Measurements from ENCODE around the gene ICAM3.

ICAM3 gene

DNA sequence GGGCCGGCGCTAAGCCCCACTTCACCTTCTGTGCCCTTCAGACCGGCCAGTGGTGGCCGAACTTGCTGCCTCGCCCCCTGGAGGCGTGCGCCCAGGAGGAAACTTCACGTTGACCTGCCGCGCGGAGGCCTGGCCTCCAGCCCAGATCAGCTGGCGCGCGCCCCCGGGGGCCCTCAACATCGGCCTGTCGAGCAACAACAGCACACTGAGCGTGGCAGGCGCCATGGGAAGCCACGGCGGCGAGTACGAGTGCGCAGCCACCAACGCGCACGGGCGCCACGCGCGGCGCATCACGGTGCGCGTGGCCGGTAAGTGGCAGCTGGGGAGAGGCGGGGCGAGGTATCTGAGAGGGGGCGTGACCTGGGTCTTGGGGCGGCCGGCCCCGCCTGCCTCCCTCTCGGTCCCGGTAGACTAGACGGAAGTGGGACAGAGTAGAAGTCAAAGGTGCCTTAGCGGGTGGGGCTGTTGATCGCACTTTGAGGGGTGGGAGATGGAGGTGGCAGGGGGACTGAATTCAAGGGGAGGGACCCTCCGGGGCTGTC lies 44.0 kb downstream of the ICAM3 start:
- peak overlapping the region; percentile 63 for H3K4me3 ChIP-seq (ENCODE audit: low read depth, low read length)
- peaks cover 27% of the 10 kb centered on the region for H3K4me1 ChIP-seq (ENCODE audit: control insufficient read depth, insufficient read depth, low read length)
- H3K9me3 ChIP-seq (ENCODE audit: control insufficient read depth, insufficient read depth, low read depth, low read length), result no peaks in the 10 kb centered on the region
- H3K36me3 ChIP-seq (ENCODE audit: control insufficient read depth, insufficient read depth, low read length), result no peaks in the 10 kb centered on the region
- H3K9ac ChIP-seq (ENCODE audit: low read length), result no peak overlapping the region
- H3K27me3 ChIP-seq (ENCODE audit: control insufficient read depth, insufficient read depth, low read length), result peaks cover 73% of the 10 kb centered on the region
- no peak overlapping the region for H3K27ac ChIP-seq (ENCODE audit: low read depth, low read length)

DNA sequence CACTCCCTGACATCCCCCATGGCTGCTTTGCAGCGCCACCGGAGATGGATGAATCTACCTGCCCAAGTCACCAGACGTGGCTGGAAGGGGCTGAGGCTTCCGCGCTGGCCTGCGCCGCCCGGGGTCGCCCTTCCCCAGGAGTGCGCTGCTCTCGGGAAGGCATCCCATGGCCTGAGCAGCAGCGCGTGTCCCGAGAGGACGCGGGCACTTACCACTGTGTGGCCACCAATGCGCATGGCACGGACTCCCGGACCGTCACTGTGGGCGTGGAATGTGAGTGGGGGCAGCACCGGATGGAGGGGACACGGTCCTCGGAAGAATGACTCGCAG lies 45.1 kb downstream of the ICAM3 start:
- Histone ChIP-seq H3K4me3 (ENCODE audit: low read depth, low read length) (peak overlapping the region; percentile 6; the same call in 1 of the 2 replicates), H3K27me3 (ENCODE audit: control insufficient read depth, insufficient read depth, low read length) (peaks cover 78% of the 10 kb centered on the region), H3K36me3 (ENCODE audit: control insufficient read depth, insufficient read depth, low read length) (no peaks in the 10 kb centered on the region), H3K9me3 (ENCODE audit: control insufficient read depth, insufficient read depth, low read depth, low read length) (no peaks in the 10 kb centered on the region), H3K9ac (ENCODE audit: low read length) (no peak overlapping the region), H3K27ac (ENCODE audit: low read depth, low read length) (no peak overlapping the region), H3K4me1 (ENCODE audit: control insufficient read depth, insufficient read depth, low read length) (peaks cover 27% of the 10 kb centered on the region)

DNA sequence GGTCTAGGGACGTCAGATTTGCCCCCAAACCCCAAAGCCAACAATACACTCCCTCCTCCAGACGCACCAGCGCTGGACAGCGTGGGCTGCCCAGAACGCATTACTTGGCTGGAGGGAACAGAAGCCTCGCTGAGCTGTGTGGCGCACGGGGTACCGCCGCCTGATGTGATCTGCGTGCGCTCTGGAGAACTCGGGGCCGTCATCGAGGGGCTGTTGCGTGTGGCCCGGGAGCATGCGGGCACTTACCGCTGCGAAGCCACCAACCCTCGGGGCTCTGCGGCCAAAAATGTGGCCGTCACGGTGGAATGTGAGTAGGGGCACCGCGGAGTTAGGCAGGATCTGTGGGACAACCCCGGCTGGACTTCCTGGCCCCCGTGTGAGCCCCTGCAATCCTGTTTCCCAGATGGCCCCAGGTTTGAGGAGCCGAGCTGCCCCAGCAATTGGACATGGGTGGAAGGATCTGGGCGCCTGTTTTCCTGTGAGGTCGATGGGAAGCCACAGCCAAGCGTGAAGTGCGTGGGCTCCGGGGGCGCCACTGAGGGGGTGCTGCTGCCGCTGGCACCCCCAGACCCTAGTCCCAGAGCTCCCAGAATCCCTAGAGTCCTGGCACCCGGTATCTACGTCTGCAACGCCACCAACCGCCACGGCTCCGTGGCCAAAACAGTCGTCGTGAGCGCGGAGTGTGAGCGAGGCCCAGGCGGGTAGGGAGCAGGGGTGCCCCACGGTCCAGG lies 45.6 kb downstream of the ICAM3 start:
- Histone ChIP-seq H3K9ac (ENCODE audit: low read length) (no peak overlapping the region), H3K27ac (ENCODE audit: low read depth, low read length) (no peak overlapping the region), H3K9me3 (ENCODE audit: control insufficient read depth, insufficient read depth, low read depth, low read length) (no peaks in the 10 kb centered on the region), H3K4me3 (ENCODE audit: low read depth, low read length) (peak overlapping the region; percentile 6; the same call in 1 of the 2 replicates), H3K27me3 (ENCODE audit: control insufficient read depth, insufficient read depth, low read length) (peaks cover 83% of the 10 kb centered on the region), H3K36me3 (ENCODE audit: control insufficient read depth, insufficient read depth, low read length) (no peaks in the 10 kb centered on the region), H3K4me1 (ENCODE audit: control insufficient read depth, insufficient read depth, low read length) (peaks cover 30% of the 10 kb centered on the region)

DNA sequence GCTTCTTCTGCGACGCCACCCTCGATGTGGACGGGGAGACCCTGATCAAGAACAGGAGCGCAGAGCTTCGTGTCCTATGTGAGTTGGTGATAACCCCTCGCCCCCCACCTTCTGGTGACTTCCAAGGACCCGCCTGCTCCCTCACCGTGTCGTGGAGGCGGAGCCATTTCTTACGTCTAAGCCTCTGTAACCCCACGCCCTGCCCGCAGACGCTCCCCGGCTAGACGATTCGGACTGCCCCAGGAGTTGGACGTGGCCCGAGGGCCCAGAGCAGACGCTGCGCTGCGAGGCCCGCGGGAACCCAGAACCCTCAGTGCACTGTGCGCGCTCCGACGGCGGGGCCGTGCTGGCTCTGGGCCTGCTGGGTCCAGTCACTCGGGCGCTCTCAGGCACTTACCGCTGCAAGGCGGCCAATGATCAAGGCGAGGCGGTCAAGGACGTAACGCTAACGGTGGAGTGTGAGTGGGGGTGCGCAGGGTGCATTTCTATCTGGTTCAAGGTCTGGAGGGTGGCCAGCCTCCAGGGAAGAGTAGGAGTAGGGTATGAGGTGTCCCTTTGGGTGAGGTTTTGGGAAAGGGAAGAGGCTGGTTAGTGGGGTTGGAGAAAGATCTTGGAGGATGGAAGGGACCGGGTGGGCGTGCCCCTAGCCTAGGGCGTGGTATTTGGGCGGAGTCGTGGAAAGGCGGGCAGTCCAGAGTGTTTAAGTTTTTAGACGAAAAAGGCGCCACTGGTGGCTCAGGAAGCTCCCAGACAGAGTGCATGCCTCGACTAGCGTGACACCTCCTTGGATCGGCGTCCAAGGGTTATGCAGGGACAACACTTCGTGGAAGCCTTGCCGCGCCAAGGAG lies 46.4 kb downstream of the ICAM3 start:
- Histone ChIP-seq H3K9ac (ENCODE audit: low read length) (no peak overlapping the region), H3K36me3 (ENCODE audit: control insufficient read depth, insufficient read depth, low read length) (no peaks in the 10 kb centered on the region), H3K4me3 (ENCODE audit: low read depth, low read length) (peak overlapping the region; percentile 56), H3K27me3 (ENCODE audit: control insufficient read depth, insufficient read depth, low read length) (peaks cover 91% of the 10 kb centered on the region), H3K4me1 (ENCODE audit: control insufficient read depth, insufficient read depth, low read length) (peaks cover 31% of the 10 kb centered on the region), H3K27ac (ENCODE audit: low read depth, low read length) (no peak overlapping the region), H3K9me3 (ENCODE audit: control insufficient read depth, insufficient read depth, low read depth, low read length) (no peaks in the 10 kb centered on the region)

DNA sequence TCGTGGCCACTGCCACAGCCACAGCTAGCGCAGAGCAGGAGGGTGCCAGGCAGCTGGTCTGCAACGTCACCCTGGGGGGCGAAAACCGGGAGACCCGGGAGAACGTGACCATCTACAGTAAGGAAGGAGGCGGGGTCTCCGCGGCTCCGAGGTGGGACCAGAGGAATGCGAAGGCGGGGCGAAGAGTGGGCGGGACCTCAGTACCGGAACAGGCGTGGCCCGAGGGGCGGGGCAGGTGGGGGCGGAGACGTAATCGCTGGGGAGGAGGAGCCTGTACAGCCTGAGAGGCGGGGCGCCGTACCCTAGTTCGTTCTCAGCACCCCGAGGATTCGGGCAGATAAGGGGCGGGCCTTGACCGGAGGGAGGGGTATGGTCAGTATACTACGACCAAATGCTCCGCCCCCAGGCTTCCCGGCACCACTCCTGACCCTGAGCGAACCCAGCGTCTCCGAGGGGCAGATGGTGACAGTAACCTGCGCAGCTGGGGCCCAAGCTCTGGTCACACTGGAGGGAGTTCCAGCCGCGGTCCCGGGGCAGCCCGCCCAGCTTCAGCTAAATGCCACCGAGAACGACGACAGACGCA lies 47.1 kb downstream of the ICAM3 start:
- Histone ChIP-seq H3K27ac (ENCODE audit: low read depth, low read length) (no peak overlapping the region), H3K9me3 (ENCODE audit: control insufficient read depth, insufficient read depth, low read depth, low read length) (no peaks in the 10 kb centered on the region), H3K4me1 (ENCODE audit: control insufficient read depth, insufficient read depth, low read length) (peaks cover 31% of the 10 kb centered on the region), H3K27me3 (ENCODE audit: control insufficient read depth, insufficient read depth, low read length) (peaks cover 98% of the 10 kb centered on the region), H3K9ac (ENCODE audit: low read length) (no peak overlapping the region), H3K4me3 (ENCODE audit: low read depth, low read length) (peak overlapping the region; percentile 69), H3K36me3 (ENCODE audit: control insufficient read depth, insufficient read depth, low read length) (no peaks in the 10 kb centered on the region)

DNA sequence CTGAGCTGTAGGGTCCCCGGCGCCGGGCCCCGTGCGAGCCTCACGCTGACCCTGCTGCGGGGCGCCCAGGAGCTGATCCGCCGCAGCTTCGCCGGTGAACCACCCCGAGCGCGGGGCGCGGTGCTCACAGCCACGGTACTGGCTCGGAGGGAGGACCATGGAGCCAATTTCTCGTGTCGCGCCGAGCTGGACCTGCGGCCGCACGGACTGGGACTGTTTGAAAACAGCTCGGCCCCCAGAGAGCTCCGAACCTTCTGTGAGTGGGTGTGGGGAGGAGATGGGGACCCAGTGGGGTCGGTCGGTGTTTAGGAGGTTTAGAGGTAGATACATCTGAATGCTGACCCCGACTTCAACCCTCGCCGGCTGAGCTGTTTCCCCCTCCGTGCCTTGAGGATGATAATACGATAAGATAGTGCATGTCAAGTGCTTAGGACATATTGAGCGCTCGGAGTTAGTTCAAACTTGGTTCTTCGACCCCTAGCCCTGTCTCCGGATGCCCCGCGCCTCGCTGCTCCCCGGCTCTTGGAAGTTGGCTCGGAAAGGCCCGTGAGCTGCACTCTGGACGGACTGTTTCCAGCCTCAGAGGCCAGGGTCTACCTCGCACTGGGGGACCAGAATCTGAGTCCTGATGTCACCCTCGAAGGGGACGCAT lies 47.7 kb downstream of the ICAM3 start:
- H3K36me3 ChIP-seq (ENCODE audit: control insufficient read depth, insufficient read depth, low read length), result no peaks in the 10 kb centered on the region
- no peak overlapping the region for H3K27ac ChIP-seq (ENCODE audit: low read depth, low read length)
- peaks cover 98% of the 10 kb centered on the region for H3K27me3 ChIP-seq (ENCODE audit: control insufficient read depth, insufficient read depth, low read length)
- no peaks in the 10 kb centered on the region for H3K9me3 ChIP-seq (ENCODE audit: control insufficient read depth, insufficient read depth, low read depth, low read length)
- peaks cover 31% of the 10 kb centered on the region for H3K4me1 ChIP-seq (ENCODE audit: control insufficient read depth, insufficient read depth, low read length)
- peak overlapping the region; percentile 69 for H3K4me3 ChIP-seq (ENCODE audit: low read depth, low read length)
- H3K9ac ChIP-seq (ENCODE audit: low read length), result no peak overlapping the region

DNA sequence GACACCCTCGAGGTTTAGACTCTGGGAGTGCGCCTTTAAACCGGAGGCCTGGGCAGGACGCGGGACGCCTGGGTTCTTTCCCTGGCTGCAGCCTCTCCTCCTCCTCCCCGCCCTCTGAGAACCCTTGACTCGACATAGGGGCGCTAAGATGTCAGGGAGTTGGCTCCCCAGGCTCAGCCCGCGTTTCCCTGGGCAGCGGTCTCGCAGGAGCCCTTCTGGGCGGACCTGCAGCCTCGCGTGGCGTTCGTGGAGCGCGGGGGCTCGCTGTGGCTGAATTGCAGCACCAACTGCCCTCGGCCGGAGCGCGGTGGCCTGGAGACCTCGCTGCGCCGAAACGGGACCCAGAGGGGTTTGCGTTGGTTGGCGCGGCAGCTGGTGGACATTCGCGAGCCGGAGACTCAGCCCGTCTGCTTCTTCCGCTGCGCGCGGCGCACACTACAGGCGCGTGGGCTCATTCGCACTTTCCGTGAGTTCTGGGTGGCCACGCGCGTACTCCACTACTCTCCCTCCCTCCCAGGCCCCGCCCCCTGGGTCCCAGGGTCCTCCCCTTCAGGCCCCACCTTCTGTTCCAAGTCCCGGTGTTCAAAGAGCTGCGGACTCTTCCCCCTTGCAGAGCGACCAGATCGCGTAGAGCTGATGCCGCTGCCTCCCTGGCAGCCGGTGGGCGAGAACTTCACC lies 48.4 kb downstream of the ICAM3 start:
- H3K9ac ChIP-seq (ENCODE audit: low read length), result no peak overlapping the region
- no peaks in the 10 kb centered on the region for H3K9me3 ChIP-seq (ENCODE audit: control insufficient read depth, insufficient read depth, low read depth, low read length)
- peak overlapping the region; percentile 69 for H3K4me3 ChIP-seq (ENCODE audit: low read depth, low read length)
- no peaks in the 10 kb centered on the region for H3K36me3 ChIP-seq (ENCODE audit: control insufficient read depth, insufficient read depth, low read length)
- H3K4me1 ChIP-seq (ENCODE audit: control insufficient read depth, insufficient read depth, low read length), result peaks cover 36% of the 10 kb centered on the region
- no peak overlapping the region for H3K27ac ChIP-seq (ENCODE audit: low read depth, low read length)
- peaks cover 94% of the 10 kb centered on the region for H3K27me3 ChIP-seq (ENCODE audit: control insufficient read depth, insufficient read depth, low read length)

DNA sequence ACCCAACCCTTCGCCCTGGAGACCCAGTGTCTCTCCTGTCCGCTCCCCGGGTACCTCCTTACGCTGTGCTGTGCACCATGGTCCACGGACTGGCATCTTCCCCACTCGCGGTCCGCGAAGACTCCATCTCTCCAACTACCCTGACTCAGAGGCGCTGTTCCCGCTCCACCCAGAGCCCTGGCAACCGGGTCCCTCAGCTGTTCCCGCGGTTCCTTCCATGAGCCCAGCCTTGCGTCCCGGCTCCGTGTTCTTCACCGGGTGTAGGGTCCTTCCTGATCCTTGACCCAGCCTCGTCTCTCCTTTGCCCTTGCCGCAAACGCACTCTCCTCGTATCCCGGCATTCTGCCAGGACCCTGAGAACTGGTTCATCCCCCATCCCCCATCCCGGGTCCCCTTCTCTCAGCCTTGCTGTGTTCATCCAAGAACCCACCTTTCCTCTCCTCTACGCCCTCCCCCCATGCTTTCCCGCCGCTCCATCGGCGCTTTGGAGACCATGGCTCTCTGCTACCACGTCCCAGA lies 49.0 kb downstream of the ICAM3 start:
- no peak overlapping the region for H3K27ac ChIP-seq (ENCODE audit: low read depth, low read length)
- peak overlapping the region; percentile 69 for H3K4me3 ChIP-seq (ENCODE audit: low read depth, low read length)
- peaks cover 34% of the 10 kb centered on the region for H3K4me1 ChIP-seq (ENCODE audit: control insufficient read depth, insufficient read depth, low read length)
- H3K9ac ChIP-seq (ENCODE audit: low read length), result peak overlapping the region; percentile 16
- H3K27me3 ChIP-seq (ENCODE audit: control insufficient read depth, insufficient read depth, low read length), result peaks cover 88% of the 10 kb centered on the region
- no peaks in the 10 kb centered on the region for H3K36me3 ChIP-seq (ENCODE audit: control insufficient read depth, insufficient read depth, low read length)
- no peaks in the 10 kb centered on the region for H3K9me3 ChIP-seq (ENCODE audit: control insufficient read depth, insufficient read depth, low read depth, low read length)

DNA sequence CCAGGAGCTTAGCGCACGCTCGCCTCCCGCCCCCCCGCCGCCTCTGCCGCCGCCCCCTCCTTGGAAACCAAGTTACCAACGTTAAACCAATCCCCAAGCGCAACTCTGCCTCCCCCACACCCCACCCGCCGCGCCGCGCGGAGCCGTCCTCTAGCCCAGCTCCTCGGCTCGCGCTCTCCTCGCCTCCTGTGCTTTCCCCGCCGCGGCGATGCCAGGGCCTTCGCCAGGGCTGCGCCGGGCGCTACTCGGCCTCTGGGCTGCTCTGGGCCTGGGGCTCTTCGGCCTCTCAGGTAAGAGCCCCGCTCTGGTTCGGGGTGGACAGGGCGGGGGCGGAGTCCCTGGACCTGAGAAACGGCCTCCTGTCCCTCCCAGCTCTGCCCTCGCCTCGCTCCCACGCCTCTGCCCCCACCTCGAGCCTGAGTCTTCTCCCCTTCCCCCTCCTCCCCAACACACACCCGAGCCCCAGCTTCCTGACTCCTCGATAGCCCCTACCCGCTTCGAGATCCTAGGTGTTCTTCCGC lies 49.5 kb downstream of the ICAM3 start, which contains the start of gene ICAM5:
Gene ICAM5 (plus strand): TSS at position 117 of the 521 bp plus-strand sequence. CDS start 92 bp downstream, at position 209.
- Histone ChIP-seq H3K9ac (ENCODE audit: low read length) (peak within 1 kb of the TSS; percentile 16), H3K27ac (ENCODE audit: low read depth, low read length) (no peak within 1 kb of the TSS), H3K4me1 (ENCODE audit: control insufficient read depth, insufficient read depth, low read length) (peaks cover 34% of the 10 kb centered on the region), H3K4me3 (ENCODE audit: low read depth, low read length) (peak within 1 kb of the TSS; percentile 69), H3K27me3 (ENCODE audit: control insufficient read depth, insufficient read depth, low read length) (peaks cover 83% of the 10 kb centered on the region), H3K9me3 (ENCODE audit: control insufficient read depth, insufficient read depth, low read depth, low read length) (no peaks in the 10 kb centered on the region), H3K36me3 (ENCODE audit: control insufficient read depth, insufficient read depth, low read length) (no peaks in the 10 kb centered on the region)

Data from HUES6 (cell line).